HG03039 (cell line): ENCODE measurements around the gene EIF3F.
"Not testable (repeated sequence)": the region's sequence is repeated elsewhere in the genome, so short reads cannot be mapped to it uniquely, and the experiment has no call there.

Source experiments
- ATAC-seq: cut with Tn5 transposase; IDR thresholded peaks from one replicate; pipeline ENCODE4 v1.9.1; 2021; ENCODE audit warnings: mild to moderate bottlenecking, moderate library complexity; ENCODE audit not compliant: unreplicated experiment

The EIF3F gene

GRCh38 chr11:7983832-7984590 lies 3.1 kb upstream of the EIF3F start:
- no peak for ATAC-seq

GRCh38 chr11:7987560-7987883 lies 385 bp downstream of the EIF3F start:
- ATAC-seq = not testable (repeated sequence)

GRCh38 chr11:7994581-7995278 lies 7.6 kb downstream of the EIF3F start:
- ATAC-seq = no peak

- no peak for ATAC-seq
Observed at GRCh38 chr11:7999795-8000194, 12.7 kb downstream of the EIF3F start.

GRCh38 chr11:8000390-8000789 lies 13.3 kb downstream of the EIF3F start:
- ATAC-seq = no peak

GRCh38 chr11:8002676-8003075 lies 15.5 kb downstream of the EIF3F start:
- no peak for ATAC-seq

GRCh38 chr11:8003187-8003586 lies 16.1 kb downstream of the EIF3F start:
- no peak for ATAC-seq

GRCh38 chr11:8004008-8004407 lies 16.9 kb downstream of the EIF3F start:
- ATAC-seq = no peak

- ATAC-seq = no peak
Observed at GRCh38 chr11:8005556-8005955, 18.4 kb downstream of the EIF3F start.

- peak; percentile 60 for ATAC-seq
Observed at GRCh38 chr11:8006349-8006977, 19.3 kb downstream of the EIF3F start.

GRCh38 chr11:8008212-8008611 lies 21.1 kb downstream of the EIF3F start:
- ATAC-seq = no peak

- no peak for ATAC-seq
Observed at GRCh38 chr11:8009856-8010255, 22.7 kb downstream of the EIF3F start.

GRCh38 chr11:8011371-8011770 lies 24.2 kb downstream of the EIF3F start:
- no peak for ATAC-seq

- no peak for ATAC-seq
Observed at GRCh38 chr11:8011981-8012444, 24.9 kb downstream of the EIF3F start.

- no peak for ATAC-seq
Observed at GRCh38 chr11:8013833-8014232, 26.7 kb downstream of the EIF3F start.

- ATAC-seq = no peak
Observed at GRCh38 chr11:8015753-8016239, 28.7 kb downstream of the EIF3F start.

- ATAC-seq = no peak
Observed at GRCh38 chr11:8016440-8016839, 29.3 kb downstream of the EIF3F start.

- ATAC-seq = no peak
Observed at GRCh38 chr11:8017071-8017470, 29.9 kb downstream of the EIF3F start.

GRCh38 chr11:8017894-8018483 lies 30.9 kb downstream of the EIF3F start:
- no peak for ATAC-seq

- ATAC-seq = no peak
Observed at GRCh38 chr11:8018484-8019313, 31.6 kb downstream of the EIF3F start.
